ENCODE results near the gene CYP4F2.
A peak's percentile ranks its signal among the peaks of the same experiment; 100 is the strongest.
"Not testable (repeated sequence)": the region's sequence is repeated elsewhere in the genome, so short reads cannot be mapped to it uniquely, and the experiment has no call there.

Gene CYP4F2

DNA sequence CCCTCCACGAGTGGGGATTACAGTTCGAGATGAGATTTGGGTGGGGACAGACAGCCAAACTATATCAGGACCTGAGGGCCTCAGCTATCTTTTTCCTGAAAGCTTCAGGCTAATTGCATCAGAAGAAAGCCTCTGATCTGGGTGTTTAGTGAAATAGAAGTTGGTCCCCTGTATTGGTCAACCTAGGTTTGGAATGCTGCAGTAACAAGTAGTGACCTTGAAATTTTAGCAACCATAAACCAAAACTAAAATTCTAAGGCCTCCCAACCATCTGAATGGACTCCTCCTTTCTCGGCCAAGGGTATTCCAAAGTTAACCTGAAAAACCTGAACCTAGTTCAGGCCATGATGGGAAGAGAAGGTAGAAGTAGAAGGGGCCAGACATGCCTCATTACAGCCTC lies 47.5 kb downstream of the CYP4F2 start:
- no peak for DNase-seq (ENCODE audit: low read depth)

- DNase-seq (ENCODE audit: low read depth) = no peak
Measured at GRCh38 chr19:15846923-15847322, 51.0 kb downstream of the CYP4F2 start.

GRCh38 chr19:15843894-15844222 lies 54.0 kb downstream of the CYP4F2 start:
- not testable (repeated sequence) for DNase-seq (ENCODE audit: low read depth)

- no peak for DNase-seq (ENCODE audit: low read depth)
Measured at GRCh38 chr19:15843203-15843893, 54.5 kb downstream of the CYP4F2 start.

- DNase-seq (ENCODE audit: low read depth) = no peak
Measured at GRCh38 chr19:15841875-15842569, 55.9 kb downstream of the CYP4F2 start.

DNA sequence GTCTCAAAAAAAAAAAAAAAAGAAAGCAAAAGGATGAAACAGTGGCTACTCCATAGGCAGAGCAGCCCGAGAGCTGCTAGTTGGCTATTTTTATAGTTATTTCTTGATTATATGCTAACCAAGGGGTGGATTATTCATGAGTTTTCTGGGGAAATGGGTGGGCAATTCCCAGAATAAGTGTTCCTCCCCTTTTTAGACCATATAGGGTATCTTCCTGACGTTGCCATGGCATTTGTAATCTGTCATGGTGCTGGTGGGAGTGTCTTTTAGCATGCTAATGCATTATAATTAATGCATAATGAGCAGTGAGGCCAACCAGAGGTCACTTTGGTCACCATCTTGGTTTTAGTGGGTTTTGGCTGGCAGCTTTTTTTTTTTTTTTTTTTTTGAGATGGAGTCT lies 57.0 kb downstream of the CYP4F2 start:
- no peak for DNase-seq (ENCODE audit: low read depth)

GRCh38 chr19:15839888-15840287 lies 58.0 kb downstream of the CYP4F2 start:
- not testable (repeated sequence) for DNase-seq (ENCODE audit: low read depth)

DNA sequence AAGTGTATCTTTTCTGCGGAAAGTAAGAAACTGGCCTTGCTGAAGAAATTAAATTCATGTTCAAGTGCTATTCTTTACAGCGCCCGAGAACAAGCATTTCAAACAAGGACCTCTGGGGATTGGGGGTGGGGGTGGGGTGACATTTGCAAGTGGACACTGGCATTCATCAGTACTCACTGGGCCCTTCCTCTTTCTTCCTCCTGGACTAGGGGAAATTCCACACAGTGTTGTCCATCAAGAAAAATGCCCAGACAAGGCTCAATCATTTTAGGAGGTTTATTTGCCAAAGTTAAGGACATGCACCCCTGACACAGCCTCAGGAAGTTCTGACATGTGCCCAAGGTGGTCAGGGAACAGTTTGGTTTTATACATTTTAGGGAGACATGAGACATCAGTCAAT lies 59.5 kb downstream of the CYP4F2 start:
- no peak for DNase-seq (ENCODE audit: low read depth)

- no peak for DNase-seq (ENCODE audit: low read depth)
Measured at GRCh38 chr19:15837221-15837731, 60.6 kb downstream of the CYP4F2 start.

DNA sequence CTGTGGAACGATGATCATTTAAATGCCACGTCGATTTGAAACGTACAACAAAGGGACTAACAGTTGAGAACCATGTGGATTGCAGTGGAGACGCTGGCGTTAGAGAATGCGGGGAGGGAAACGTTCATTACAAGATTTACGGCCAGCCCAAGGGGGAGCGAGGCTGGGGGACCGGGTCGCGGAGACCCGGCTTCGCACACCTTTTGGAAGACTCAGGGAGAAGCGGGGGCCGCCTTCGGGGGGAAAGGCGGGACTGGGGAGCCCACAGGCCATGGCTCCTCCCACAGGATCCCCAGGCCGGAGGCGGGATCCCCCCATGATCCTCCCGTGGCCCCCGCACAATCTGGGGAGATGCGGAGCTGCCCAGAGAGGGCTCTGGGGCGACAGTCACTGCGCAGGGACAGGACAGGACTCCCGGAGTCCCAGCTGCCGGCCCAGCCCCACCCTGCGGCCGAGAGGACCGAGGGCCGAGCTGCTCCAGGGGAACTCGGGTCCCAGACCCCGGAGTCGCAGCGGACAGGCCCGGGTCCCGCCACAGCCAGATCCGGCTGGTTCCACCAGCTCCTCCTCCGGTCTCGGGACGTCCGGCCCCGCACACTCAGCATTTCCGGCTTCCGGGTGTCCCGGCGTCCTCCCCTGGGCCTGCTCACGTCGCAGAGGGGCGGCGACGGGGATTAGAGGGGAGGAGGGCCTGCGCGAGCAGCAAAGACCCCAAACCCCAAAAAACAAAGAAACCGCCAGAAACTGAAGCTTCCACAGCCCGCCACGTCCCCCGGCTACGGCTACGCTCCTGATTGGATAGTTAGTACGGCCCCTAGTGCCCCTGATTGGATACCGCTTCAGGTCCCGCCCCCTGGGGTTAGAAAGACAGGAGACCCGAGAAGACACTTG lies 61.3 kb downstream of the CYP4F2 start:
- peak; percentile 91 for DNase-seq (ENCODE audit: low read depth)

DNA sequence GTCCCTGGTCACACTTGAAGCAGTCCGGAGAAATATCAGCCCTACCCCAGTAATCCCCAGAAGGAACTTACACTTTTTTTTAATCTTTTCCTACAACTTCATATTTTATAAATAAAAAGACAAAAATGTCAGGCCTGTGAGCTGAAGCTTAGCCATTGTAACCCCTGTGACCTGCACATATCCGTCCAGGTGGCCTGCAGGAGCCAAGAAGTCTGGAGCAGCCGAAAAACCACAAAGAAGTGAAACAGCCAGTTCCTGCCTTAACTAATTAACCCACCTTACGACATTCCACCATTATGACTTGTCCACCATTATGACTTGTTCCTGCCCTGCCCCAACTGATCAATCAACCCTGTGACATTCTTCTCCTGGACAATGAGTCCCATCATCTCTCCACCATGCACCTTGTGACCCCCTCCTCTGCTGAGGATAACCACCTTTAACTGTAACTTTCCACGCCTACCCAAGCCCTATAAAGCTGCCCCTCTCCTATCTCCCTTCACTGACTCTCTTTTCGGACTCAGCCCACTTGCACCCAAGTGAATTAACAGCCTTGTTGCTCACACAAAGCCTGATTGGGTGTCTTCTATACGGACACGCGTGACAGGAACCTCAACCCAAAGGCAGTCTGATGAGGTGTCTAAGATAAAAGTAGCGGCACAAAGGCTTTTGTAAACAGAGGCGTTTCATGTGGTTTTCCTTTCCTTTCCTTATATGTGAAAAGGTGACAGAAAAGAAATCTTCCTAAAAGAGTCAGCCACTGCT lies 62.1 kb downstream of the CYP4F2 start:
- peak; percentile 68 for DNase-seq (ENCODE audit: low read depth)

DNA sequence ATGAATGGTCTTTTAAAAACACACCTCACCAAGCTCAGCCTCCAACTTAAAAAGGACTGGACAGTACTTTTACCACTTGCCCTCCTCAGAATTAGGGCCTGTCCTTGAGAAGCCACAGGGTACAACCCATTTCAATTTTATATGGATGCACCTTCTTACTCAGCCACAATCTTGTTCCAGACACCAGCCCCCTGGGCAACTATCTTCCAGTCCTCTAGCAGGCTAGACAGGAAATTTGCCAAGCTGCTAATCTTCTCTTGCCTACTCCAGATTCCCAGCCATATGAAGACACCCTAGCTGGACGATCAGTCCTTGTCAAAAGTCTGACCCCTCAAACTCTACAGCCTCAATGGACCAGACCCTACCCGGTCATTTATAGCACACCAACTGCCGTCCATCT lies 63.6 kb downstream of the CYP4F2 start:
- DNase-seq (ENCODE audit: low read depth) = not testable (repeated sequence)

DNA sequence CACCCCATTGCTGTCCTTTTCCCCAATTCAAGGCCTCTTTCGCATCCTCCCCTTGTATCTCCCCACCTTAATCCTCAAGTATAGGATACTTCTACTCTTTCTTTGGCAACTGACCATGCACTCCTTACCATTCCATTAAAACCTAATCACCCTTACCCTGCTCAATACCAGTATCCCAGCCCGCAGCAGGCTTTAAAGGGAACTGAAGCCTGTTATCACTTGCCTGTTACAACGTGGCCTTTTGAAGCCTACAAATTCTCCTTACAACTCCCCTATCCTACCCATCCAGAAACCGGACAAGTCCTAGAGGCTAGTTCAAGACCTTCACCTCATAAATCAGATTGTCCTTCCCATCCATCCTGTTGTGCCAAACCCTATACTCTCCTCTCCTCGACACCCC lies 66.2 kb downstream of the CYP4F2 start:
- DNase-seq (ENCODE audit: low read depth) = no peak

DNA sequence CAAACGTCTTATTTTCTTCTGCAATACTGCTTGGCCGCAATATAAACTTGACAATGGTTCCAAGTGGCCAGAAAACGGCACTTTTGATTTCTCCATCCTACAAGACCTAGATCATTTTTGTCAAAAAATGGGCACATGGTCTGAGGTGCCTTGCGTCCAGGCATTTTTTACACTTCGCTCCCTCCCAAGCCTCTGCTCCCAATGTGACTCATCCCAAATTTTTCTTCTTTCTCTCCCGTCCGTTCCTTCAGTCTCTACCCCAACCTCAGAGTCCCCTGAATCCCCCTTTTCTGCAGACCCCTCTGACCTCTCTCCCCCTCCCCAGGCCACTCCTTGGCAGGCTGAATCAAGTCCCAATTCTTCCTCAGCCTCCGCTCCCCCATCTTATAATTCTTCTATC lies 68.1 kb downstream of the CYP4F2 start:
- DNase-seq (ENCODE audit: low read depth) = no peak

DNA sequence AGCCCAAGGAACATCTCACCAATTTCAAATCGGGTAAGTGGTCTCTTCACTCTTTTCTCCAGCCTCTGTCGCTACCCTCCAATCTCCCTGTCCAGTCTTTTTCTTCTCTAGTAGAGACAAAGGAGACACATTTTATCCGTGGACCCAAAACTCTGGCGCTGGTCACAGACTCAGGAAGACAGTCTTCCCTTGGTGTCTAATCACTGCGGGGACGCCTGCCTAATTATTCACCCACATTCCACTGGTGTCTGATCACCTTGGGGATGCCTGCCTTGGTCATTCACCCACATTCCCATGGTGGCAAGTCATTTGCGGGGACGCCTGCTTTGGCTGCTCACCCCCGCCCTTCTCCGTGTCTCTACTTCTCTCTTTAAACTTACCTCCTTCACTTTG lies 68.6 kb downstream of the CYP4F2 start:
- DNase-seq (ENCODE audit: low read depth) = no peak

DNA sequence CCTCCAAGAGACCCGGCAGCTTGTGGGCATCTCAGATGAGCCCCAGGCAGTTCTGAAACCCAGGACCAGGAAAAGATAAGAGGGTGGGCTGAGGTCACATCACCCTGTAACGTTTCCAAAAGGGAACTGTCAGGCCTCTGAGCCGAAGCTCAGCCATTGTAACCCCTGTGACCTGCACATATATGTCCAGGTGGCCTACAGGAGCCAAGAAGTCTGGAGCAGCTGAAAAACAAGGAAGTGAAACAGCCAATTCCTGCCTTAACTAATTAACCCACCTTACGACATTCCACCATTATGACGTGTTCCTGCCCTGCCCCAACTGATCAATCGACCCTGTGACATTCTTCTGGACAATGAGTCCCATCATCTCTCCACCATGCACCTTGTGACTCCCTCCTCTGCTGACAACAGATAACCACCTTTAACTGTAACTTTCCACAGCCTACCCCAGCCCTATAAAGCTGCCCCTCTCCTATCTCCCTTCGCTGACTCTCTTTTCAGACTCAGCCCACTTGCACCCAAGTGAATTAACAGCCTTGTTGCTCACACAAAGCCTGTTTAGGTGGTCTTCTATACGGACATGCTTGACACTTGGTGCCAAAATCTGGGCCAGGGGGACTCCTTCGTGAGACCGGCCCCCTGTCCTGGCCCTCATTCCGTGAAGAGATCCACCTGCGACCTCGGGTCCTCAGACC lies 69.1 kb downstream of the CYP4F2 start:
- not testable (repeated sequence) for DNase-seq (ENCODE audit: low read depth)

DNA sequence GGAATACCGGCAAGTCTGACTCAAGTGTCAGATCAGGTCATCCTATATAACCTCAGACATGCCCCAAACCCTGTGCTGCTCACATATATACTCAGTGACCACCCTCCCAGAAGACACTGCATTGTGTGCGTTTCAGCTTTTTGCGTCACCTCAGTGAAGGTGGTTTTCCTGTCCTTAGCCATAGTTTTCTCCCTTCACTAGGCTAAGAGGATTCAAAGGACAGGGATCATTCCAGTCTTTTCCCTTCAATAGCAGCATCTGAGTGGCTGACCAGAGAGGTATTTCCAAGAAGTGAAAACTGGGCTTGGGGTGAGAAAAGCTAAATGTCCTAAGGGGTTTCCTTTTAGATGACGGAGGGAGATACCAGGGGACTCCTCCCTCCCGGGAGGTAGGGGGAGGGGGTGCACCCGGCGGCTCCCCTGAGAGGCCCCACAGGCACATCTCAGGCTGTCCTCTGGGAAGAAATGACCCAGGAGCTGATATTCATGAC lies 69.7 kb downstream of the CYP4F2 start:
- DNase-seq (ENCODE audit: low read depth) = no peak

All from T follicular helper cell (primary cell).